GM12865 (cell line): ENCODE measurements around the gene SSBP2.

Experiments
- DNase-seq: peaks from one replicate; pipeline ENCODE4 v3.0.0; 2010; ENCODE audit warnings: low read depth
- H3K4me3 ChIP-seq: 2 replicates; pipeline ENCODE4 v1.5.1; 2011; ENCODE audit warnings: mild to moderate bottlenecking, low read depth, low read length, control low read depth
- CTCF ChIP-seq: IDR thresholded peaks from 2 replicates; pipeline ENCODE4 v1.5.1; 2011; ENCODE audit warnings: low read length, control low read depth, low read depth, inconsistent platforms; ENCODE audit not compliant: insufficient read depth; ENCODE audit errors: missing control alignments

The SSBP2 gene

GRCh38 chr5:81786991-81787390 lies 36.1 kb upstream of the SSBP2 start:
- no peak for TF ChIP-seq CTCF
- no peak for DNase-seq
- H3K4me3 ChIP-seq, result no peak overlapping the region

- no peak for TF ChIP-seq CTCF
- no peak overlapping the region for H3K4me3 ChIP-seq
- no peak for DNase-seq
Measured at GRCh38 chr5:81786496-81786895, 35.6 kb upstream of the SSBP2 start.

- no peak for DNase-seq
- no peak overlapping the region for H3K4me3 ChIP-seq
- TF ChIP-seq CTCF, result no peak
Measured at GRCh38 chr5:81785322-81785721, 34.4 kb upstream of the SSBP2 start.

- TF ChIP-seq CTCF, result no peak
- H3K4me3 ChIP-seq, result no peak overlapping the region
- DNase-seq, result no peak
Measured at GRCh38 chr5:81783401-81783800, 32.5 kb upstream of the SSBP2 start.

GRCh38 chr5:81782811-81783210 lies 31.9 kb upstream of the SSBP2 start:
- DNase-seq, result no peak
- TF ChIP-seq CTCF, result no peak
- H3K4me3 ChIP-seq, result no peak overlapping the region

GRCh38 chr5:81779916-81780266 lies 29.0 kb upstream of the SSBP2 start:
- no peak for DNase-seq
- H3K4me3 ChIP-seq, result no peak overlapping the region
- TF ChIP-seq CTCF, result no peak

- peak overlapping the region; percentile 53 for H3K4me3 ChIP-seq
- DNase-seq, result peak; percentile 64
Measured at GRCh38 chr5:81779125-81779915, 28.4 kb upstream of the SSBP2 start.

More at GRCh38 chr5:81779125-81779915, 28.4 kb upstream of the SSBP2 start:
- no peak for TF ChIP-seq CTCF
